Hematopoietic multipotent progenitor cell treated with erythropoietin and hydrocortisone succinate and interleukin-3 and kit ligand, for 4 days (in vitro differentiated cells): ENCODE measurements around the gene DEGS1.

ENCODE experiments used
- DNase-seq: peaks from one replicate; pipeline ENCODE4 v3.0.0-alpha.2; 2015

Gene DEGS1

GRCh38 chr1:224182866-224183590 is at the start of gene DEGS1:
Gene DEGS1, plus strand, starts transcription at chr1:224183240. Its CDS starts 97 bp downstream, at chr1:224183337.
- DNase-seq, result peak; percentile 93

- DNase-seq, result no peak
Observed at GRCh38 chr1:224133741-224134299, 49.2 kb upstream of the DEGS1 start.

GRCh38 chr1:224137518-224137917 is 45.5 kb upstream of the DEGS1 start:
- DNase-seq, result no peak

- no peak for DNase-seq
Observed at GRCh38 chr1:224138198-224138597, 44.8 kb upstream of the DEGS1 start.

- no peak for DNase-seq
Observed at GRCh38 chr1:224141693-224142092, 41.3 kb upstream of the DEGS1 start.

- no peak for DNase-seq
Observed at GRCh38 chr1:224149709-224150108, 33.3 kb upstream of the DEGS1 start.

DNA sequence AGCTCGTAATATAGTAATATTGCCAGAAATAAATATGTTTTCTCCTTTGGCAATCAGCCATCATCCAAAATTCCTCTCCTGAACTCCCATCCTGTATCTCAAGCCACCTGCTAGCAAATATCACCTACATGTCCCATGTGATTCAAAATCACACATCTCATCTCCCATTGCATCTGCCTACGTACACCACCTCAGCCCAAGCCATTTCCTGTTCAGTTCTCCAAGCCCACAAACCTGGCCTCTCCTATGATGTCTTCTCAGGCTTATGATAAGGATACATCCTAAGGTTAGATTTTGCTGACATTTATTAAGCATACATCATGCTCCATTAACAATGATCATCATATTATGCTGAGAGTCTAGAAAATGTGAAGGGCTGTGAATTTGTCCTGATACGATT is 31.9 kb upstream of the DEGS1 start:
- DNase-seq, result no peak

GRCh38 chr1:224157316-224157715 is 25.7 kb upstream of the DEGS1 start:
- DNase-seq, result no peak

GRCh38 chr1:224159541-224159940 is 23.5 kb upstream of the DEGS1 start:
- no peak for DNase-seq

- DNase-seq, result peak; percentile 91
Observed at GRCh38 chr1:224160171-224160682, 22.8 kb upstream of the DEGS1 start.

- DNase-seq, result no peak
Observed at GRCh38 chr1:224162768-224163167, 20.3 kb upstream of the DEGS1 start.

DNA sequence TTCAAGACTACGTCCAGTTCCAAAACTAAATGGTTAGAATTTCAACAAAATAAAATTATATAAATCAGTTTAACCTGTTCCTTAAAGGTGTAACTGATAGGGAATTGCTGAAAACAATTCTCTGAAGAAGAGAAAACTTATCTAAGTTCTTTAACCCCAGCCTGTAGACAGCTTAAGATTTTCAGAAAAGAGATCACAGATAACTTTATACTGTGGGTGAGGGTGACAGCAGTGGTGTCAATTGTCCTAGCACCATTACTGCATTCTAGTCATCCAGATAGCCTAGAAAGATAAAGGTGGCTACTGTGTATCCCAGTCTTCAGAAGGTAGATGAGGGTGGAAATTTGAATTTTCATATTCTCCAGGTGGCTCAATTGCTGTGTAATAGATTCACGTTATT is 19.7 kb upstream of the DEGS1 start:
- no peak for DNase-seq

GRCh38 chr1:224168859-224169380 is 14.1 kb upstream of the DEGS1 start:
- DNase-seq, result peak; percentile 84

- no peak for DNase-seq
Observed at GRCh38 chr1:224169718-224170270, 13.2 kb upstream of the DEGS1 start.

DNA sequence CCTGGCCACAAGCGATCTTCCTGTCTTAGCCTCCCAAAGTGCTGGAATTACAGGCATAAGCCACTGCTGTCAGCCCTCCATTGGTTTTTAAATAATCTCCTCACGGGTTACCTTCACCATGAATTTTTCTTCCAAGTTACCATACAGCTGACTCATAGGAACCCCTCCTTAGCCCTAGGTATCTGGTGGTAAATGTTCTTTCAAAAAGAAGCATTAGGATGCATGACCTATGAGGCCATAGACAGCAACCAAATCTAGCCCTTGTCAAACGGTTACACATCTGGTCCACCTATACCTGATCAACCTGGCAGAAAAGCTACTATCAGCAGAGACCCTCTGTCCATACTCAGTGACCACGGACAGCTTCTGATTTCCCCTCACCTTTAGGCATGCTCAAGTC is 12.7 kb upstream of the DEGS1 start:
- DNase-seq, result no peak

DNA sequence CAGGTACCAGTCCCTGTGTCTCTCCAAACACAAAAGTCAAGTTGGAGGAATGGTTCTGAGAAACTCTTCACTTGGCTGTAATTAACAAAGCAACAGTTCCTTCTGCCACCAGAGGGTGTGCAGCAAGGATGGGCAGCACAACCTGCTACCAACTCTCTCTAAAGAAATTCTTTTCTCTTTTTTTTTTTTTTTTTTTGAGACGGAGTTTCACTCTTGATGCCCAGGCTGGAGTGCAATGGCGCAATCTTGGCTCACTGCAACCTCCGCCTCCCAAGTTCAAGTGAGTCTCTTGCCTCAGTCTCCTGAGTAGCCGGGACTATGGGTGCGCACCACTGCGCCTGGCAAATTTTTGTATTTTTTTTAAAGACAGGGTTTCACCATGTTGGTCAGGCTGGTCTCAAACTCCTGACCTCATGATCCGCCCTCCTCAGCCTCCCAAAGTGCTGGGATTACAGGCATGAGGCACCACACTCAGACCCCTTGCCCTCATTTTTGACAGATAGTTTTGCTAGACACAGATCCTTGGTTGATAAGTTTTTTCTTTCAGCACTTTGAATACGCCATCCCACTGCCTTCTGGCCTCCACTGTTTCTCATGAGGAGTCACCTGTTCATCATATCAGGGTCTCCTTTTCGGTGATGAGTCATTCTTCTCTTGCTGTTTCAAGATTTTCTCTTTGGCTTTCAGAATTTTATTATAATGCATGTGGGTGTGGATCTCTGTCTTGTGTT is 12.1 kb upstream of the DEGS1 start:
- peak; percentile 73 for DNase-seq

GRCh38 chr1:224172229-224172628 is 10.8 kb upstream of the DEGS1 start:
- DNase-seq, result no peak

- DNase-seq, result no peak
Observed at GRCh38 chr1:224173523-224173922, 9.5 kb upstream of the DEGS1 start.

DNA sequence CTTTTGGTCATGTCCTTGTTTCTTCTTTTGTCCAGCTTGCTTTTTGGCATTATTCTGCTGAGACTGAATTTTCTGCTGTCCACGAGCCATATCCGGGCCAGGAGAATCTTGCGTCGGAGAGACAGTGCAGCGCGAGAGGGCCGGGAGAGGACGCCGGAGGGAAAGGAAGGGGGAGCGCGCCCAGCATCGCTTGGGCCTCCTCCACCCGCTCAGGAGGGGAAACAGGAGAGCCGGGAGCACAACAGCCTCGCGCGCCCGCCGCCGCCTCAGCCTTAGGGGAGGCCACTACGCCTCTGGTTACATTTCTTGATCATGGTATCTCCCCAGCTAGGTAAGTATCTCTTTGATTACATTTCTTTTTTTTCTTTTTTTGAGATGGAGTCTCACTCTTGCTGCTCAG is 7.4 kb upstream of the DEGS1 start:
- DNase-seq, result peak; percentile 25

GRCh38 chr1:224177356-224177999 is 5.6 kb upstream of the DEGS1 start:
- DNase-seq, result no peak

DNA sequence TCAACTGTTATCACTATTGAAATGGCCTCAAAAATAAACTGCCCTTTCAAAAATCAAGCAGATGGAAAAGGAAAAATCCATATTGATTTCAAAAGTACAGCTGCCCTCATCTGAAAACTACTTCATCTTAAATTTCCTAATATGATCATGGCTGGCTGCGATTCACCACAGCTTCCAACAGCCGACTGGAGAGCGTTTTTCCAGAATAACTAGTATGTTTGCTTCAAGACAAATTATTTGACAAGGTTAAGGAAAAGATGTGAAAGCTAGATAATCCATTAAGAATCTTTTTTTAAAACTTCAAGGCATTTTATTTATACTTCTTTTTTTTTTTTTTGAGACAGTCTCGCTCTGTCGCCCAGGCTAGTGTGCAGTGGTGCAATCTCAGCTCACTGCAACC is 4.1 kb upstream of the DEGS1 start:
- DNase-seq, result no peak

DNA sequence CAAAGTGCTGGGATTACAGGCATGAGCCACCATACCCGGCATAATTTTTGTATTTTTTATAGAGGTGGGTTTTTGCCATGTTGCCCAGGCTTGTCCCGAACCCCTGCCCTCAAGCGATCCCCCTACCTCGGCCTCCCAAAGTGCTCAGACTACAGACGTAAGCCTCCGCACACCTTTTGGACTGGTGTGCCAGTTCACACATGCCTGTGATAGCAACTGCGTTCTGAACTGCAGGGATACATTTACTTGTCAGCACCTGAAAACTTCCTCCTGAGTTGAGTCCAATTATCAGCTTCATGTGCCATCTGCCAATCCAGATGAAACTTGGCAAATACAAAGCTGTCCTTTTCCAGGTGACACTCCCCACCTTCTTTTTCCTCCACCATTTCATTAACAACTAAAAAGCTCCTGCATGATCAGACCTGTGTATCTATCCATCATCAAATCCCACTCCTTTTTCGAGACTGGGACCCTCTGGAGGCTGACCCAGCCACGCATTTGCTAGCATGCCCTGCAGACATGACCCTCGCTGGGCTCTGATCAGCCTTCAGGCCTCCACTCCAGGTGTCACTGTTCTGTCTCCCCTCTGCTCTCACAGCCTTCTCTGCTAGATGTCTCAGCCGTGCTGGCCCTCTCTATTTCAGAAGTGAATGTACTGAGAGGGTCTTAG is 2.1 kb upstream of the DEGS1 start:
- DNase-seq, result no peak
